Measurements from ENCODE around the gene URAD. TPM values are rescaled to one million over a fixed set of nuclear protein-coding genes. Genes with fewer than 3 reads are reported as not detected.

Gene URAD
- total RNA-seq, 1 donor from 2014 or later: not detected

- DNase-seq (peak; percentile 91), ATAC-seq (peak; percentile 97)
- Histone ChIP-seq H3K9me3 (no peaks in the 10 kb centered on the region), H3K27ac (peak overlapping the region; percentile 42), H3K36me3 (no peaks in the 10 kb centered on the region), H3K4me1 (peaks cover 15% of the 10 kb centered on the region), H3K4me3 (peak overlapping the region; percentile 43), H3K27me3 (peaks cover 87% of the 10 kb centered on the region)
- intact Hi-C loops (cut with DNase I): no loop called here
- TF ChIP-seq CTCF (IDR thresholded peaks at IDR 0.05): peak; percentile 84
These were observed 34.7 kb downstream of the URAD start for GRCh38 chr13:27953676-27954405.

GRCh38 chr13:27952876-27953675 lies 35.4 kb downstream of the URAD start:
- intact Hi-C loops (cut with DNase I): no loop called here

GRCh38 chr13:27942972-27943371 lies 45.5 kb downstream of the URAD start:
- Histone ChIP-seq H3K36me3 (no peaks in the 10 kb centered on the region), H3K9me3 (no peaks in the 10 kb centered on the region), H3K27me3 (peaks cover 5% of the 10 kb centered on the region), H3K4me1 (no peaks in the 10 kb centered on the region), H3K27ac (no peak overlapping the region), H3K4me3 (no peak overlapping the region)
- no peak for TF ChIP-seq CTCF (IDR thresholded peaks at IDR 0.05)
- DNase-seq (no peak), ATAC-seq (no peak)
- intact Hi-C loops (cut with DNase I): no loop called here

More at GRCh38 chr13:27952876-27953675, 35.4 kb downstream of the URAD start:
- Histone ChIP-seq H3K4me3 (peak overlapping the region; percentile 43), H3K9me3 (no peaks in the 10 kb centered on the region), H3K36me3 (no peaks in the 10 kb centered on the region), H3K4me1 (peaks cover 15% of the 10 kb centered on the region), H3K27ac (peak overlapping the region; percentile 42), H3K27me3 (peaks cover 80% of the 10 kb centered on the region)
- ATAC-seq (peak; percentile 65), DNase-seq (no peak)
- no peak for TF ChIP-seq CTCF (IDR thresholded peaks at IDR 0.05)

GRCh38 chr13:27933580-27934328 lies 54.7 kb downstream of the URAD start:
- no peaks in the 10 kb centered on the region for H3K4me1 ChIP-seq

More at GRCh38 chr13:27933580-27934328, 54.7 kb downstream of the URAD start:
- ATAC-seq (no peak), DNase-seq (no peak)
- Histone ChIP-seq H3K36me3 (no peaks in the 10 kb centered on the region), H3K27ac (no peak overlapping the region), H3K4me3 (no peak overlapping the region), H3K27me3 (peaks cover 42% of the 10 kb centered on the region), H3K9me3 (no peaks in the 10 kb centered on the region)
- no peak for TF ChIP-seq CTCF (IDR thresholded peaks at IDR 0.05)
- intact Hi-C loops (cut with DNase I): no loop called here
